KBM-7 (cell line): ENCODE measurements around the gene ADIPOR2.
"Not testable (repeated sequence)": the region's sequence is repeated elsewhere in the genome, so short reads cannot be mapped to it uniquely, and the experiment has no call there.

ENCODE experiments used
- DNase-seq: peaks from one replicate; pipeline ENCODE4 v3.0.0-alpha.2; 2015
- in situ Hi-C: fragments of 300-500 bp; cut with MboI; formaldehyde crosslinking; loops from 2 replicates; pipeline ENCODE4 v1.14.3; 2020; ENCODE audit warnings: low sequenced_read_pairs, low pct_unique_long_range_greater_than_20kb, mixed read lengths

The ADIPOR2 gene

DNA sequence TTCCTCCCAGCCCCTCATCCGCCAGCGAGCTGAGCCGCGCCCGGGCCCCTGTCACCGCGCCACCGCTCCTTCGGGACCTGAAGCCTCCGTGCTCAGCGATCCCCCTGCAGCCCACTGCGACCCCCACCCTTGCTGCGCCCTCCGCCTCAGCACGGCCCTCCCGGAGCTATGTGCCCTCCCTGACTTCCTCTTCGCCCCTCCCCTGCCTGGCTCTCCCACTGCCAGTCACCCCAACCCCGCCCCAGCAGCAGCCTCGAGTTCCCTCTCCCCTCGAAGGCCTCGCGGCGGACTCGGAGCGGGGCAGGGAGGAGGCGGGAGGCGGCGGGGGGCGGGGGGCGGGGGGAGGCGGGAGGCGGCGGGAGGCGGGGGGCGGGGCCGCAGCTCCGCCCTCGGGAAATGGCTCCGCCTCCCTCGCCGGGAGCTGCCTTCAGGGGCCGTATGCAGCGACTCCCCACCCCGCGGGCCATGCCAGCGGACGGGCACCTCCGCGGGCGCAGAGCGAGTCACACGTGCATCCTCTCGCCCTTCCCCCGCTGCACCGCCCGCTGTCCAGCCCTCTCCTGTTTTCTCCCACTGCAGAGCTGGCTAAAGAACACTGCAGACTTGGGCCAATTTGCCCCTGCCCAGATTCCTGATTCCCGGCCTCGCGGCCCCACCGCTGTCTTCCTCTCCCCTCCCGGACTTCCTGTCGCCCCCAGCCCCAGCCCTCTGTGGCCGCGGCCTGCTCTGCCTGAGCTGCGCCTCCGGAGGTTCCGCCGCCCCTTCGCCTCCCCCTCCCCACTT is 29.1 kb upstream of the ADIPOR2 start:
- peak; percentile 91 for DNase-seq
- in situ Hi-C loops = no loop called here

DNA sequence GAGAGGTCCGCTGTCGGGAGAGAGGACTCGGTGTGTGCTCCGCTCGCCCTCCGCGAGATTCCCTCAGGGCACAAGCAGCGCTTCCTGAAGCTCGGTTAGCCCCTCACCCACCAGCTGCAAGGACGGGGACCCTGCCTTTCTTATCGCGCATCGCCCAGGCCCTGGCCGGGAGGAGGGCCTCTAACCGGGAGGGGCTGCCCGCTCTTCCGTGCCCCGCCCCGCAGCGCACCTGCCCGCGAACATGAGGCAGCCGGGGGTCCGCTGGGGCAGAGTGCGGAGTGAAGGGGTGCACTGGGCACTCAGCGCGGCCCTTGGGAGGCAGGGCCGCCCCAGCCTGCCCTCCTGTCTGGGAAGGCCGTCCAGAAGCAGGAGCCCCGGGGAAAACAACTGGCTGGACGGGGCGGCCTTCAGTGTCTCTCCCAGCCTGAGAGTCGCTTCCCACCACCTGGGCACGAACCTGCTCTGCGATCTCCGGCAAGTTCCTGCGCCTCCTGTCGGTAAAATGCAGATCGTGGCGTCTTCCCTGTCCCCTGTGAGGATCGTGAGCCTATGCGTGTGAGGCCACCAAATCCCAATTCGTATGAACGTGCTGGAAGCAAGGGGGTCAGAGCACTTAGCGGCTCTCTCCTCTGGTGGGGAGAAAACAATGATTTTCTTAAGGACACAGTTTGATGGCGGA is 28.0 kb upstream of the ADIPOR2 start:
- no peak for DNase-seq
- in situ Hi-C loops = no loop called here

DNA sequence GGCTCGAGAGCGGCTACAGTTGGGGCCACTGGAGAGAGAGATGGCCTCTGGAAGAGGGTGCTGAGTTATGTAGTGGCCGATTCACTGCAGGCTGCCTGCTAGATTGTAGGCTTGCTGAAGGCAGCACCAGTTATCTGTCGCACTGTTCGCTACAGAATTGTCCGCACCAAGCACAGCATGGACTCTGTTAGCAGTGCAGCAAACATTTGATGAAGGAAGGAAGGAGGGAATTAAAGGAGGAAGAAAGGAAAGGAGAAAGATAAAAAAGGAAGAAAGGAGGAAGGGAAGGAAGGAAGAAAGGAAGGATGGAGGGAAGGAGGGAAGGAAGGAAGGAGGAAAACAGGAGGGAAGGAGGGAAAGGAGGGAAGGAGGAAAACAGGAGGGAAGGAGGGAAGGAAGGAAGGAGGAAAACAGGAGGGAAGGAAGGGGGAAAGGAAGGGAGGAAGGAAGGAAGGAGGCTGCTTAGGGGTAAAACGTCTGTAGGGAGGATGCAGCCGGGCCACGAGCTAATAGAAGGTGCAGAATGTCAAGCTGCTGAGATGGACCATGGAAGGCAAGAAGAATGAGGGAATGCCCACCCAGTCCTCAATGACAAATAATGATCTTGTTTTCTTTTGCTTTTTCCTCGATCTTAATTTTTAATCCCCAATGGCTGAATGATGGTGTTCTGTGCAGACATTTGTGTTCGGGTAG is 27.3 kb upstream of the ADIPOR2 start:
- no peak for DNase-seq
- in situ Hi-C loops = no loop called here

DNA sequence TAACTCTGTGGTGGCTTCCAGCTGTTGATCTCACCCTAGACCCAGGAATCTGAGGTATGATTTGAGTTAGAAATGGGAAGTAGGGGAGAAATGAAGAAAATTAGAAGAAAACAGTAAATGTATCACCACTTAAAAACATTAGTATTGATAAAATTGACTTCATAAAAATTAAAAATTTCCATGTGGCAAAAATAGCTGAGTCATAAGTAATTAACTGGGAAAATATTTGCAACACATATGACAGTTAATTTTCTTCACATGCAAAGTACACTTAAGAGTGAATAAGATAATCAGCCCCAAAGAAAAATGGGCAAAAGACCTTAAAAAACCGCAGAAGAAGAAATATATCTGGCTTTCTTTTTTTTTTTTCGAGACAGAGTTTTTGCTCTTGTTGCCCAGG is 25.5 kb upstream of the ADIPOR2 start:
- DNase-seq = no peak
- in situ Hi-C loops = no loop called here

DNA sequence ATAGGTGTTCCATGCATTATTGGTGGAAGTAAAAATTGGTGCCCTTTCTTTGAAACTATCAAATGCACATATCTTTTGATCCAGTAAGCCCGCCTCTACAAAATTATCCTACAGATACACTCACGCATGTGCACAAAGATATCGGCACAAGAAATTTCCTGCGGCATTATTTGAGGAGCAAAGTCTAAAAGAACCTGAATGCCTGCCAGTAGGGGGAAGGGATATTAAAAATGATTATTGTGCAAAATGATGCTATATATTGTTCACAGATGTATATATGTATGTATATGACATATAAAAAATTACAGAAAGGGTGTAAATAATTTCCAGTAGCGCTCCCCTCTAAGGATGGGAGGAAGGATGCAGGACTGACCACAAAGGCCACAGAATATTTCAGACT is 24.7 kb upstream of the ADIPOR2 start:
- DNase-seq = no peak
- in situ Hi-C loops = no loop called here

DNA sequence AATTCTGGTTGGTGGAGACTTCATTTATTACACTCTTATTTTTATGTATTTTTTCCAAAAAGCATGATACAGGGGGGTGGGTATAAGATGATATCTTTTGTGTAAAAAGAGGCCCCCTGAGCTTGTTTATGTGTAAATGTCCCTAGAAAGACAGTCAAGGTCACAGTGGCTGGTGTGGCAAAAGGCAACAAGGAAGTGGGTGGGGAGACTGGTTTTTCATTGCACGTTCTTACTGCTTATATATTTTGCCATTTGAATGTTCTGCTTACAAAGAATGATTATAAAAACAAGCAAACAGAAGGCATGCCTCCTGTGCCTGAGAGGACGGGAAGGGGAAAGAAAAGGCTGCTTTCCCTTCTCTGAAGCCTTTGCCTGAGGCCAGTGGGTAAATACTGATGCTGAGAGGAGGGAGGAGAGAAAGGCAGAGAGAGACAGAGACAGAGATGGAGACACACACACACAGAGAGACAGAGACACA is 24.1 kb upstream of the ADIPOR2 start:
- DNase-seq = peak; percentile 21
- in situ Hi-C loops = no loop called here

DNA sequence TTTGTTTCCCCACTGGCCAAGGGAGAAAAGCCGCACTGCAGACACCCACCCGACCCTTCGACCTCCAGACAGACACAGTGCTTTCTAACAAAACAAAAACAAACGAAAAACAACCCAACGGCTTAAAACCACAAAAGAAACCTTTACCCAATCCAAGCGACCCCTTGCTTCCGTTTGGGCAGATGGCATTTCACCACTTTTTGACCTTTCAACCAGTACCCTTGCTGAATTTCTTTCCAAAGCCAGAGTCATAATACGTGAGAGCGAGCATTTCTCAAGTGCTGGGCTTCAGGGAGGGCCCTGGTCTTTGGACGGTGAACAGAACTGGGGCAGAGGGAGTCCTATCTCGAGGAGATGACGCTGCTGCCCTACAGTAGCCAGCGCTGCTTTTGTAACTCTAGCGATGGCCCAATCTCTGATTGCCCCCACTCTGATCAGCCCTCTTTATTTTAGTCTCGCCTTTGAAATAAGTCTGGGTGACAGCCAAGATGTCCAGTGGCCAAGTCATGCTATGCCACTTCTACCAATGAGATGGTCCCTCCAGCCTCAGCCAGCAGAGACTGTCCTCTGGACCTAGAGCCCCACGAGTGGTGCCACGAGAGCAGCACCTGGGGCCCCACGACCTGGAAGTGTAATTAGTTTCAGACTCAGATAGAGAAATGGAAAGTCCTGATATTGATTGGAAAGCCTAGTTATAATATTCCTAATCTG is 21.9 kb upstream of the ADIPOR2 start:
- DNase-seq = peak; percentile 88
- in situ Hi-C loops = no loop called here

DNA sequence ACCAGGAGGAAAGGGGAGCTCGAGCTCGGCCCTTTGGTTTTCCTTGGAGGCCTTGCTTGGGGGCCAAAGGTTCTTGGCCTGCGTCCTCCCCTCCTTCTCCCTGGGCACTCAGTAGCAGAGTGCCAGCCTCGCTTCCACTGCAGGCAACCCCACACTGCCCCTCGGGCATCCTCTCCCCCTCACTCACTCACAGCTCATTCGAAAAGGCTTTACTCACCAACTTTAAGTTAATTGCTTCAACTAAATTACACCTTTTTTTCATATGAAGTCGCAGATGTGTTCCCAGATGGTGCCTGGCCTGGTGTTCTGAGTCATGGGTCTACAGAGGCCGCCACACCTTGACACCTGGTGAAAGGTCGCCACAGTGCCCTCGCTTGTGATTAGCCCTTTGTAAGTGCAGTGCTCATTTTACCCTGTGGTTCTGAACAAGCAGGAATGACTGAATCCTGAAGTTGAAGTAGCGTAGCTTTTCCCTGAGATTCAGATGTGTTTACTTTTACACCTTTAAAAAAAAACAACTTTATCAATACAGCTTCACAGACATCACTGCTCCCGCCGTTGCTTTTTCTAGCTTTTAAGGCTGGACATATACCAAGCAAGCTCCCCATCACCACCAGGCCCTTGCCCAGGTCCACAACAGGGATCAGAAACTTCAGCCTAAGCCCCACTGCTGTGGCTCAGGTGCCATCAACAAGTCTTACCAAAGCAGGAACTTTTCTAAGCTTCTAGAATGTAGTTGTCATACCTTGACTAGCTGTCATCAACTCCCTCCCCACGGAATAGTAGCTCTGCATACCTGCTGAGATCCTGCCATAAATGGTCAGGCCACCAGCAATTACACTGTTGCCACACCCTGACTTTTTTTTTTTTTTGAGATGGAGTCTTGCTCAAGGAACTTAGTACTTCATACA is 20.3 kb upstream of the ADIPOR2 start:
- no peak for DNase-seq
- in situ Hi-C loops = no loop called here

DNA sequence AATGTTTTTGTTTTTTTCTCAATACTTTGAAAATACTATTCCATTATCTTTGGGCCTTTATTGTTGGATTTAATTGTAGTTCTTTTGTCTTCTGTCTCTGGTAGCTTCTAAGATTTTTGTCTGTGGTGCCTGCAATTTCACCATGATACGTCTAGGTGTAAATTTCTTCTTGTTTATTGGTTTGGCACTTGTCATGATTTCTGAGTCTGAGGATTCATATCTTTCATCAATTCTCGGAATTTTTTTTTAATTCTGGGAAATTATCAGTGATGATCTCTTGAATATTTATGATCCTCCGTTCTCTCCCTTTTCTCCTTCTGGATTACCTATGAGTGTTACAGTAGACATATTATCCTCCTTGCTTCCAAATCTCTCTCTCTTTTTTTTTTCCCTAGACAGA is 14.8 kb upstream of the ADIPOR2 start:
- no peak for DNase-seq
- in situ Hi-C loops = no loop called here

DNA sequence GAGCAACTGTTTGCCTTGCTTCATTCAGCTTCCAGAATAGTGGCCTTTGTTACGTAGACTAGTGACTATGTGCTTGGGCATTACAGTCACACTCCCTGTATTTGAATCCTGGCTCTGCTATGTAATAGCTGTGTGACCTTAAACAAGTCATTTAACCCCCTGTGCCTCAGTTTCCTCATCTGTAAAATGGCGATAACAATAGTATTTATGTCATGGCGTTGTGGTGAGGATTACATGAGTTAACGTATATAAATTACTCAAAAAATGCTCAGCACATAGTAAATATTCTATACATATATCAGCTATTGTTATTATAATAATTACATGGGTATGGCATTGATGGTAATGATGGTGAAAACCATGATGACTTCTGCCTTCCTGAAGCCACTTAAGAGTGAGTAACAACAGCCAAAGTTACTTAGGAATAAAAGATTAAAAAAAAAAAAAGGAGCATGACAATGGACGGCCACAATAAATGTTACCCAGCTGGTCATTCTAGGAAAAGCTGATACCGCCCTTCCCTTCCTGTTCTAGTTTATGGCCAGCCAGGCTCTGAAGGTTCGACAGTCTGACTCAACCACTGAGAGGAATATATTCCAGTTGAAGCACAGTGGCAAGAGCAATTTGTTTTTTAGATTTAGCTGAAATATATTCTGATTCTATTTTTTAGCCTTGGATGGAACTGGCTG is 9.9 kb upstream of the ADIPOR2 start:
- no peak for DNase-seq
- in situ Hi-C loops = no loop called here

DNA sequence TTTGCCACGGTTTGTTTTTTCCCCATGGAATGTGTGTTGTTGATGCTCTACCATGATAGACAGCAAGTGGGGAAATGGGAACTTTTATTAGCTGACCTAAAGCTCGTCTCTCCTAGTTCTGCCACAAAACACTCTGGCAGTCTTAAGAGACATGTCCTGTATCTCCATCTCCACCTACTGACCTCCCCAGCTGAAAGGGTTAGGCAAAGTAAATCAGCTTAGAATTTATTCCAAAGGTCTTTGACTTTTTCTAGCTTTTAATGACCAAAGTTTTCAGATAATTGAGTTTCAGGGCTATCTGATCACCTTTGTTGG is 9.4 kb upstream of the ADIPOR2 start:
- in situ Hi-C loops = no loop called here
- DNase-seq = no peak

DNA sequence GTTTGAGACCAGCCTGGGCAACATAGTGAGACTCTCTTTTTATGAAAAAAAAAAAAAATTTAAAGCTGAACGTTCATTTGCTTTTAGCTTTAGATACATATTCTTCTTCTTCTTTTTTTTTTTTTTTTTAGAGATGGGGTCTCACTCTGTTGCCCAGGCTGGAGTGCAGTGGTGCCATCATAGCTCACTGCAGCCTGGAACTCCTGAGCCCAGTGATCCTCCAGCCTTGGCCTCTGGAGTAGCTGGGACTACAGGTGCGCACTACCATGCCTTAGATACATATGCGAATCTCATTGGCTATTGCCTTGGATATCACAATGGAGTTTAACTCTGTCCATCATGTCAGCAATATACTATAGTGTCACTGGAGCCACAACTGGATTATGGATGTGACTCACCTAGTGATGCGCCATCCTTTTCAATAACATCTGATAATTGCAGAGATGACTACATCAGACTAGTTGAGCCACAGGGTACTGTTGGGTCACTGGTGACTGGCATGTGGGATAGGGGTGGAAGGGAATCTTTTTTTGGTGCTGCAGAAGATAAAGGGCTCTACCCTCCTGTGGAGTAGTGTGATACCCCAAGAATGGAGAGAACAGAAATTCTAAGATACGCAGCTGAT is 2.7 kb upstream of the ADIPOR2 start:
- in situ Hi-C loops = no loop called here
- no peak for DNase-seq

DNA sequence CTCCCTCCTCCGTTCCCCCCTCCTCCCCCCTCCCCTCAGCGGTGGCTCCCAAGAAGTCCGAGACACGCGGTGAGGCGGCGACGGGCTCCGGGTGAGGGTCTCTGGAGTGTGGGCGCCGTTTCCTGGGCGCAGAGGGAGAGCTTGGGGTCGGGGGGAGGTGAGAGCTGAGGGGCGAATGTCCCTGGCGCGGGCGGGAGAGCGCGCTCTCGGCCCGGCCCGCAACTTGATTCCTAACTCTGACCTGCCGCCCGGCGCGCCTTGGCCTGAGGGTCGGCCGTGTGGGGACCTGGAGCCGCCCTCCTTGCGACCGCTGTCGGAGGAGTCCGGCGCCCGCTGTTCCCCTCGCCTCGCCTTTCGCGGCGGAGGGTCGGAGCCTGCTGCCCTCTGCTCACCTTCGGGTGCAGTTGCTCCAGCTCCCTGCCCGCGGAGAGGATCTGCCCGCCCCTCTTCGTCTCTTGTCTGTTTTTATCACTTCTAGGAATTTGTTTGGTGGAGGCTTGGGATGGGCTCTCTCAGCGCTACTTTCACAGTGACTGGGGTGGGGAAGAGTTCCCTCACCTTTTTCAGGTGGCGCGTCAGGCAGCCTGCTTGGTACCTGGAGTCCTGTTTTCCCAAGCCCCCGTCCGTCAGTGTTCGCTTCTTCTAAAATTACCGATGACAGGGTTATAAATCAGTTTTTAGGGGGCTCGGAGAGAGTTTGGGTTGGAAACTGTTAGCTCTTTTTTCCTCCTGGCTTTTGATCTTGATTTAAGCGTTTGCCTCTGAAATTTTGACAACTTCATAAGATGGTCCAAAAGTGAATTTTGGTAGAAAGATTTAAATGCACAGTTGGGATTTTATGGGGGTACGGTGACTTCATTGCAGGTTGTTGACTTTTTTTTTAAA is 495 bp downstream of the ADIPOR2 start:
- peak; percentile 58 for DNase-seq
- in situ Hi-C loops = no loop called here

DNA sequence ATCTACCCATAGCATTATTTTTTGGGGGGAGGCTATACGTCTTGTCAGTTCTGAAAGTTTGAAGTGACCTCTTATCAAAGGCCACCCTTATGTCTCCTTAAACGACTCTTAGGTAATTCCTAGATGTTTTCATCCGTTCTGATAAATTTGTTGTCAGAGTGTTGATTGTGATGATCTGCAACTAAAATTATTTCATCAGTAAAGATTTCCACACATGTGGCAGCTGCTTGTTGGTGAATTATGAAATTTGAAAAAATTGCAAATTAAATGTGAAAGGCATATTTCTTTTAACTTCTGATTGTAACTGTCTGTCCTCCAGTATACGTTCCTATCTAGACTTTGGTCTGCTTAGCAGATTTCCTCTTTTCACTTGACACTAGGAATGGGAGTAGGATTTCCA is 1.4 kb downstream of the ADIPOR2 start:
- in situ Hi-C loops = no loop called here
- no peak for DNase-seq

DNA sequence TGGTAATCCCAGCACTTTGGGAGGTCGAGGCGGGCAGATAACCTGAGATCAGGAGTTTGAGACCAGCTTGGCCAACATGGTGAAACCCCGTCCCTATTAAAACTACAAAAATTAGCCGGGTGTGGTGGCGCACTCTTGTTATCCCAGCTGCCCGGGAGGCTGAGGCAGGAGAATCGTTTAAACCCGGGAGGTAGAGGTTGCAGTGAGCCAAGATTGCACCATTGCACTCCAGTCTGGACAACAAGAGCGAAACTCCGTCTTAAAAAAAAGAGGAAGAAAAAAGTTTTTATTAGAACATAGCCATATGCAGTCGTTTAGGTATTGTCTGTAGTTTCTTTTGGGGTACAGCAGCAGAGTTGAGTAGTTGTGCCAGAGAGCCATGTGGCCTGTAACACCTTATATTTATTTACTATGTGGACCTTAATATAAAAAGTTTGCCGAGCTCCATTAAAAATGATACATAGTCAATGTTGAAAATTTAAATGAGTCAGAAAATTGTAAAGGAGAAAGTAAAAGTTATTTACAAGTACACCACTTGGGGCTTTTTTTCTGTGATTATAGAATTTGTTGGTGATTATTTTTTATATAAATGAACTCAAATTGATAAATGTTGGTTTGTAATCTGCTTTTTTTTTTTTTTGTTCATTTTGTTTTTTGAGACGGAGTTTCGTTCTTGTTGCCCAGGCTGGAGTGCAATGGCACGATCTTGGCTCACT is 2.2 kb downstream of the ADIPOR2 start:
- in situ Hi-C loops = no loop called here
- peak; percentile 70 for DNase-seq

DNA sequence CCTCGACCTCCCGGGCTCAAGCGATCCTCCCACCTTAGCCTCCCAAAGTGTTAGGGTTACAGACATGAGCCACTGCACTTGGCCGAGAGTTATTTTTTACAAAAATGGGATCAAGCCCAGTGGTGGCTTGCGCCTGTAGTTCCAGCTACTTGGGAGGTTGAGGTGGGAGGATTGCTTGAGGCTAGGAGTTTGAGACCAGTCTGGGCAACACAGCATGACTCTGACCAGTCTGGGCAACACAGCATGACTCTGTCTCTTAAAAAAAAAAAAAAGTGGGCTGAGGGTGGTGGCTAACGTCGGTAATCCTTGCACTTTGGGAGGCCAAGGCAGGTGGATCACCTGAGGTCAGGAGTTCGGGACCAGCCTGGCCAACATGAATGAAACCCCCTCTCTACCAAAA is 4.2 kb downstream of the ADIPOR2 start:
- in situ Hi-C loops, DNase-seq: not testable (repeated sequence)
